C4-2B (cell line): ENCODE measurements around the gene CYS1.

Experiments
- CTCF ChIP-seq: fragments of 450-650 bp; conservative IDR thresholded peaks from 2 replicates; pipeline ENCODE4 v1.5.1; 2017; ENCODE audit warnings: mild to moderate bottlenecking
- ZFX ChIP-seq: fragments of 450-650 bp; IDR thresholded peaks from 2 replicates; pipeline ENCODE4 v1.6.1; 2017

GRCh38 chr2:10045561-10046355 lies 34.5 kb downstream of the CYS1 start:
- TF ChIP-seq CTCF, result no peak
- no peak for TF ChIP-seq ZFX
